Ishikawa (cell line): ENCODE measurements around the gene FBRSL1.

Experiments used
- CEBPB ChIP-seq: IDR thresholded peaks from 2 replicates; pipeline ENCODE4 v1.6.1; 2012
- TAF1 ChIP-seq: IDR thresholded peaks from 2 replicates; pipeline ENCODE4 v1.6.1; 2012; ENCODE audit warnings: low read depth, mild to moderate bottlenecking

- TF ChIP-seq CEBPB = no peak
- no peak for TF ChIP-seq TAF1
Measured at GRCh38 chr12:132477703-132478432, 12.1 kb upstream of the FBRSL1 start.
